HG03442 (cell line): Measurements from ENCODE around the gene MARCHF3.
"Not testable (repeated sequence)": the region's sequence is repeated elsewhere in the genome, so short reads cannot be mapped to it uniquely, and the experiment has no call there.

Source experiments
- ATAC-seq: cut with Tn5 transposase; IDR thresholded peaks from one replicate; pipeline ENCODE4 v1.9.1; 2021; ENCODE audit warnings: mild to moderate bottlenecking, moderate library complexity; ENCODE audit not compliant: unreplicated experiment

Gene MARCHF3

GRCh38 chr5:126924331-126925033 lies 105.9 kb downstream of the MARCHF3 start:
- no peak for ATAC-seq

- no peak for ATAC-seq
These were observed 108.9 kb downstream of the MARCHF3 start for GRCh38 chr5:126921241-126922091.

- no peak for ATAC-seq
These were observed 110.1 kb downstream of the MARCHF3 start for GRCh38 chr5:126920291-126920690.

GRCh38 chr5:126919566-126919965 lies 110.8 kb downstream of the MARCHF3 start:
- ATAC-seq, result no peak

GRCh38 chr5:126918615-126918957 lies 111.8 kb downstream of the MARCHF3 start:
- no peak for ATAC-seq

GRCh38 chr5:126917918-126918614 lies 112.3 kb downstream of the MARCHF3 start:
- no peak for ATAC-seq

- ATAC-seq, result no peak
These were observed 114.9 kb downstream of the MARCHF3 start for GRCh38 chr5:126915496-126915895.

- ATAC-seq, result no peak
These were observed 115.4 kb downstream of the MARCHF3 start for GRCh38 chr5:126914801-126915436.

GRCh38 chr5:126912616-126913200 lies 117.7 kb downstream of the MARCHF3 start:
- ATAC-seq, result no peak

GRCh38 chr5:126911986-126912385 lies 118.4 kb downstream of the MARCHF3 start:
- ATAC-seq, result no peak

GRCh38 chr5:126909856-126910255 lies 120.5 kb downstream of the MARCHF3 start:
- ATAC-seq, result no peak

- not testable (repeated sequence) for ATAC-seq
These were observed 126.0 kb downstream of the MARCHF3 start for GRCh38 chr5:126904407-126904806.

- ATAC-seq, result no peak
These were observed 129.6 kb downstream of the MARCHF3 start for GRCh38 chr5:126900796-126901195.

GRCh38 chr5:126899476-126899875 lies 130.9 kb downstream of the MARCHF3 start:
- ATAC-seq, result no peak

- no peak for ATAC-seq
These were observed 132.3 kb downstream of the MARCHF3 start for GRCh38 chr5:126897851-126898630.

GRCh38 chr5:126896170-126896702 lies 134.1 kb downstream of the MARCHF3 start:
- ATAC-seq, result no peak

GRCh38 chr5:126895712-126896111 lies 134.6 kb downstream of the MARCHF3 start:
- not testable (repeated sequence) for ATAC-seq

- not testable (repeated sequence) for ATAC-seq
These were observed 139.9 kb downstream of the MARCHF3 start for GRCh38 chr5:126890414-126890813.

GRCh38 chr5:126888175-126888574 lies 142.2 kb downstream of the MARCHF3 start:
- ATAC-seq, result no peak
